GM12801 (cell line): ENCODE data around the gene DCDC2C.

ENCODE experiments used
- TF ChIP-seq, protein P1 (sequence below): IDR thresholded peaks from one replicate; pipeline ENCODE4 v1.5.1; 2011; ENCODE audit warnings: control low read depth; ENCODE audit not compliant: insufficient read length; ENCODE audit errors: extremely low read depth

DCDC2C gene

GRCh38 chr2:3731829-3732228 lies 28.5 kb downstream of the DCDC2C start:
- TF ChIP-seq, protein P1, sequence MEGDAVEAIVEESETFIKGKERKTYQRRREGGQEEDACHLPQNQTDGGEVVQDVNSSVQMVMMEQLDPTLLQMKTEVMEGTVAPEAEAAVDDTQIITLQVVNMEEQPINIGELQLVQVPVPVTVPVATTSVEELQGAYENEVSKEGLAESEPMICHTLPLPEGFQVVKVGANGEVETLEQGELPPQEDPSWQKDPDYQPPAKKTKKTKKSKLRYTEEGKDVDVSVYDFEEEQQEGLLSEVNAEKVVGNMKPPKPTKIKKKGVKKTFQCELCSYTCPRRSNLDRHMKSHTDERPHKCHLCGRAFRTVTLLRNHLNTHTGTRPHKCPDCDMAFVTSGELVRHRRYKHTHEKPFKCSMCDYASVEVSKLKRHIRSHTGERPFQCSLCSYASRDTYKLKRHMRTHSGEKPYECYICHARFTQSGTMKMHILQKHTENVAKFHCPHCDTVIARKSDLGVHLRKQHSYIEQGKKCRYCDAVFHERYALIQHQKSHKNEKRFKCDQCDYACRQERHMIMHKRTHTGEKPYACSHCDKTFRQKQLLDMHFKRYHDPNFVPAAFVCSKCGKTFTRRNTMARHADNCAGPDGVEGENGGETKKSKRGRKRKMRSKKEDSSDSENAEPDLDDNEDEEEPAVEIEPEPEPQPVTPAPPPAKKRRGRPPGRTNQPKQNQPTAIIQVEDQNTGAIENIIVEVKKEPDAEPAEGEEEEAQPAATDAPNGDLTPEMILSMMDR = no peak

- TF ChIP-seq, protein P1 = no peak
Measured at GRCh38 chr2:3736112-3736511, 32.7 kb downstream of the DCDC2C start.

GRCh38 chr2:3737128-3737527 lies 33.8 kb downstream of the DCDC2C start:
- TF ChIP-seq, protein P1 = no peak

GRCh38 chr2:3738454-3738853 lies 35.1 kb downstream of the DCDC2C start:
- TF ChIP-seq, protein P1 = no peak

DNA sequence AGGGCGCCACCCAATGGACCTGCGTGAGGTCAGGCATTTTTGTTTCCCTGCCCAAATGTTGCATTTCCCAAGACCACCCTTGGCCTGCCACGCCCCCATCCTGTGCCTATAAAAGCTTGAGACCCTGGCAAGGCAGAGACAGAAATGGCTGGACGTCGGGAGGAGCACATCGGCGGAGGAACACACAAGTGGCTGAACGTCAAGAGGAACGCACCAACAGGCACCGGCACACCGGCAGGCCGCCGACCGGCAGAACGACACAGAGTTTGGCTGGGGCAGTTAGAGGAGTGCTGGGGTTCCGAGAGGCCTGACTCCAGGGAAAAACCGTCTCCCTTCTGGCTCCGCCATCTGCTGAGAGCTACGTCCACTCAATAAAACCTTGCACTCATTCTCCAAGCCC lies 35.9 kb downstream of the DCDC2C start:
- TF ChIP-seq, protein P1 = no peak

- TF ChIP-seq, protein P1 = no peak
Measured at GRCh38 chr2:3741396-3741795, 38.0 kb downstream of the DCDC2C start.

DNA sequence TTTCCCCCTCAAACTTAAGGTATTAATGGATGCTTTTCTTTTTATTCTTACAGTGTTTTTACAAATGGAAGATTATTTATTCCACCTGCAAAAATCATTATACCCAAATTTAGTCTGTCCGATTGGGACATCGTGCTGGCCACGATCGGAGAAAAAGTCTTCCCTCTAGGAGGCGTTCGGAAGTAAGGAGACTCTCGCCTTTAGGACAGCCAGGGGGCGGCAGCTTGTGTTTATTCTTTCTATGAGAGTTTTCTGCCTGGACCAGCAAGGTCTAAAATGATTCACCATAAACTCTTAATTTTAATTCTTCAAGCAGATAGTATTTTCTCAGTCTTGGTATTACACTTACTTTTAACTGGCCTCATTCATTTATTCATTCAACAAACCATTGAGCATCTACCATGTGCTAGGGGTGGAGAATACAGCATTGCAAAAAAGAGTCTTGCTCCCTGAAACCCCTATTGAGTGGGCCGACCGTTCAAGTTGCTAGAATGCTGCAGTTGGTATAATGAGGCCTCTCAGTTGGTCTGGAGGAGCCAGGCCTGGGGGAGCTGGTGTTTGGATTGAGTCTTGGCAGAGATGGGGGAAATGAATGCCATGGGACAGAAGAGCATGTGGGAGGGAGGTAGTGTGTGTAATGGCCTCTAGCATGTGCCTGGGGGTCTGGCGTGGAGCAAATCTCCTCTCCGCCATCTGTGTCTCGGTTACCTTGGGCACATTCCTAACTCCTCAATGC lies 38.7 kb downstream of the DCDC2C start:
- TF ChIP-seq, protein P1 = no peak
